Kidney (tissue), 14 donors: ENCODE measurements around the gene LACTB. TPM values are rescaled to one million over a fixed set of nuclear protein-coding genes. Genes with fewer than 3 reads are reported as not detected.

Experiments
- DNase-seq, 5 donors: peaks; one replicate each; pipeline ENCODE4 v3.0.0-alpha.2; 2013 to 2020
- FAIRE-seq: peaks from 2 replicates; lab custom pipeline; 2012; peaks lifted over from hg19 to GRCh38; lab: Jason Lieb, UNC
- H3K27ac ChIP-seq, 2 donors: one replicate each; pipeline ENCODE4 v1.7.0; 2013; ENCODE audit warnings: low read depth in 2 of 2, low read length in 2 of 2, inconsistent platforms in 1 of 2
- H3K27me3 ChIP-seq: one replicate; pipeline ENCODE4 v1.7.1; 2013; ENCODE audit warnings: low read length, inconsistent platforms; ENCODE audit not compliant: control insufficient read depth, insufficient read depth
- H3K36me3 ChIP-seq, 3 donors: one replicate each; pipeline versions ENCODE4 v1.7.0 to v1.7.1; 2013; ENCODE audit warnings: low read length in 3 of 3, control low read depth in 1 of 3, inconsistent platforms in 1 of 3; ENCODE audit not compliant: insufficient read depth in 3 of 3, control insufficient read depth in 2 of 3
- H3K4me1 ChIP-seq, 3 donors: one replicate each; pipeline versions ENCODE4 v1.7.0 to v1.7.1; 2013; ENCODE audit warnings: low read length in 3 of 3, inconsistent platforms in 1 of 3, low read depth in 1 of 3; ENCODE audit not compliant: control insufficient read depth in 2 of 3, insufficient read depth in 2 of 3
- H3K4me3 ChIP-seq, 3 donors: one replicate each; pipeline versions ENCODE4 v1.7.0 to v1.8.1; 2013; ENCODE audit warnings: low read length in 3 of 3, control low read depth in 1 of 3, inconsistent platforms in 1 of 3
- H3K9ac ChIP-seq, 3 donors: one replicate each; pipeline versions ENCODE4 v1.7.0 to v1.7.1; 2013; ENCODE audit warnings: low read length in 3 of 3, control low read depth in 1 of 3, inconsistent platforms in 1 of 3
- H3K9me3 ChIP-seq, 3 donors: one replicate each; pipeline versions ENCODE4 v1.7.0 to v1.7.1; 2013; ENCODE audit warnings: low read length in 3 of 3, control low read depth in 1 of 3, inconsistent platforms in 1 of 3; ENCODE audit not compliant: control insufficient read depth in 2 of 3, insufficient read depth in 1 of 3
- CTCF ChIP-seq: IDR thresholded peaks from 3 replicates; pipeline ENCODE4 v1.5.1; 2012; ENCODE audit warnings: mild to moderate bottlenecking, moderate library complexity, borderline replicate concordance; ENCODE audit not compliant: insufficient read depth; ENCODE audit errors: extremely low read depth
- intact Hi-C: fragments of 100-400 bp; cut with DNase I; formaldehyde crosslinking; loops from one replicate; pipeline ENCODE4 v1.11.1; 2022
- polyA plus RNA-seq: library from polyadenylated mRNA; stranded (reverse); fragments of 350-450 nt; fragmentation: Illumina TruSeq; extraction: RNeasy Lipid Tissue Mini Kit (QIAGEN cat#74804); gene quantifications from one replicate; pipeline ENCODE4 v1.2.3, GENCODE V29; 2014; ENCODE audit warnings: low read depth, low replicate concordance; ENCODE audit not compliant: insufficient read depth
- total RNA-seq: library from RNA; stranded (reverse); fragmentation: NEBNext Ultra II Directional; extraction: Animal tissue kit (Norgen Biotek cat#: 25700); gene quantifications from one replicate; pipeline ENCODE4 v1.2.1, GENCODE V29; 2021
- donor health status: control.
- donor health status: control.
- donor health status: control.
- donor health status: control.
- donor health status: control.
- donor health status: DM: yes; HTN: yes; CAD: no.
- donor health status: Normal renal cell carcinoma (clear cell type).

LACTB gene
- total and polyA plus RNA-seq, 2 donors from 2014 or later = 16.8 to 17.6 TPM

- no peak for FAIRE-seq
- peak in 2 of 5 donors; percentile 28 to 37 for DNase-seq
- Histone ChIP-seq H3K4me1 (peaks cover 0 to 3% (median 2%) of the 10 kb centered on the region in 3 donors), H3K27me3 (no peaks in the 10 kb centered on the region), H3K4me3 (peak overlapping the region; percentile 85 to 93 (median 93)), H3K9me3 (no peaks in the 10 kb centered on the region), H3K9ac (peak overlapping the region; percentile 84 to 95 (median 90)), H3K36me3 (peaks cover 2 to 12% (median 4%) of the 10 kb centered on the region in 3 donors), H3K27ac (peak overlapping the region; percentile 94 to 98)
- intact Hi-C loops = no loop called here
- no peak for TF ChIP-seq CTCF
Observed at GRCh38 chr15:63156086-63156710, 34.5 kb downstream of the LACTB start.

GRCh38 chr15:63156755-63157117, 35.1 kb downstream of the LACTB start:
- no peak for TF ChIP-seq CTCF
- peaks cover under 1 to 10% (median 2%) of the 10 kb centered on the region in 3 donors for H3K36me3 ChIP-seq
- intact Hi-C loops = no loop called here
- peak overlapping the region; percentile 85 to 93 (median 93) for H3K4me3 ChIP-seq
- no peaks in the 10 kb centered on the region for H3K9me3 ChIP-seq
- H3K4me1 ChIP-seq = peaks cover 0 to 3% (median 2%) of the 10 kb centered on the region in 3 donors
- H3K27ac ChIP-seq = peak overlapping the region; percentile 94 to 98
- DNase-seq (peak in 4 of 5 donors; percentile 70 to 87 (median 80)), FAIRE-seq (no peak)
- H3K27me3 ChIP-seq = no peaks in the 10 kb centered on the region
- H3K9ac ChIP-seq = peak overlapping the region; percentile 84 to 95 (median 90)

GRCh38 chr15:63157118-63157843, 35.6 kb downstream of the LACTB start, which contains the start of gene RPS27L:
Gene RPS27L, minus strand, starts transcription at chr15:63157477. Its CDS starts 72 bp downstream, at chr15:63157405.
- no peak for FAIRE-seq
- intact Hi-C loops = no loop called here

More at GRCh38 chr15:63157118-63157843, 35.6 kb downstream of the LACTB start, which contains the start of gene RPS27L:
- Histone ChIP-seq H3K4me1 (peaks cover 0 to 3% (median 2%) of the 10 kb centered on the region in 3 donors), H3K27ac (peak within 1 kb of the TSS; percentile 94 to 98), H3K9ac (peak within 1 kb of the TSS; percentile 84 to 95 (median 93)), H3K36me3 (peaks cover 0 to 6% (median 2%) of the 10 kb centered on the region in 3 donors), H3K27me3 (no peaks in the 10 kb centered on the region), H3K9me3 (no peaks in the 10 kb centered on the region), H3K4me3 (peak within 1 kb of the TSS; percentile 85 to 93 (median 93))
- no peak for TF ChIP-seq CTCF
- DNase-seq = peak; percentile 96 to 98 (median 97)
